Ascending aorta (tissue), 2 donors: ENCODE results near the gene ALPK1. TPM values are rescaled to one million over a fixed set of nuclear protein-coding genes. Genes with fewer than 3 reads are reported as not detected.
"Not testable (repeated sequence)": the region's sequence is repeated elsewhere in the genome, so short reads cannot be mapped to it uniquely, and the experiment has no call there.

Source experiments
- DNase-seq, 2 donors: peaks; one replicate each; pipeline ENCODE4 v3.0.0-alpha.2; 2019; ENCODE audit warnings: low spot score in 2 of 2
- H3K27ac ChIP-seq, 2 donors: fragments of 200-600 bp; sonication (generic); one replicate each; pipeline ENCODE4 v1.5.1; 2016 to 2017; ENCODE audit warnings: mild to moderate bottlenecking in 1 of 2
- H3K27me3 ChIP-seq: fragments of 200-600 bp; sonication (generic); one replicate; pipeline ENCODE4 v1.5.1; 2017
- H3K36me3 ChIP-seq, 2 donors: fragments of 200-600 bp; sonication (generic); one replicate each; pipeline ENCODE4 v1.5.1; 2016
- H3K4me1 ChIP-seq, 2 donors: fragments of 200-600 bp; sonication (generic); one replicate each; pipeline ENCODE4 v1.5.1; 2016 to 2017; ENCODE audit warnings: mild to moderate bottlenecking in 1 of 2
- H3K4me3 ChIP-seq, 2 donors: fragments of 200-600 bp; sonication (generic); one replicate each; pipeline ENCODE4 v1.5.1; 2016 to 2017; ENCODE audit warnings: mild to moderate bottlenecking in 1 of 2
- H3K9me3 ChIP-seq, 2 donors: fragments of 200-600 bp; sonication (generic); one replicate each; pipeline ENCODE4 v1.5.1; 2016
- CTCF ChIP-seq, 3 experiments: fragments of 200-600 bp in 2 of 3; fragments of 450-650 bp in 1 of 3; sonication (generic) in 2 of 3; IDR thresholded peaks; one replicate each; pipeline ENCODE4 v1.5.1; 2016 to 2019; ENCODE audit warnings: antibody characterized with exemption in 3 of 3, mild to moderate bottlenecking in 1 of 3, moderate library complexity in 1 of 3
- intact Hi-C: fragments of 100-400 bp; cut with DNase I; formaldehyde crosslinking; loops from one replicate; pipeline ENCODE4 v1.15.1; 2023
- total RNA-seq: library from RNA; depleted of rRNA; stranded (reverse); fragments of >200 nt; gene quantifications from one replicate; pipeline ENCODE4 v1.1.0, GENCODE V29; 2016

The ALPK1 gene
- total RNA-seq, 1 donor from 2014 or later, result 8.7 TPM

- no peak overlapping the region for H3K27ac ChIP-seq
- H3K9me3 ChIP-seq, result peaks cover 0 to 4% of the 10 kb centered on the region in 2 donors
- H3K4me1 ChIP-seq, result no peaks in the 10 kb centered on the region
- TF ChIP-seq CTCF (IDR thresholded peaks at IDR 0.05), result no peak
- DNase-seq, result no peak
- no peak overlapping the region for H3K4me3 ChIP-seq
- H3K36me3 ChIP-seq, result no peaks in the 10 kb centered on the region
- intact Hi-C loops, result no loop called here
- no peaks in the 10 kb centered on the region for H3K27me3 ChIP-seq
These were observed 175.1 kb downstream of the ALPK1 start for GRCh38 chr4:112472318-112472717.

- H3K27ac ChIP-seq, result no peak overlapping the region
- H3K4me1 ChIP-seq, result no peaks in the 10 kb centered on the region
- no peak for TF ChIP-seq CTCF (IDR thresholded peaks at IDR 0.05)
- peaks cover 0 to 4% of the 10 kb centered on the region in 2 donors for H3K9me3 ChIP-seq
- DNase-seq, result no peak
- H3K4me3 ChIP-seq, result no peak overlapping the region
- no peaks in the 10 kb centered on the region for H3K27me3 ChIP-seq
- H3K36me3 ChIP-seq, result no peaks in the 10 kb centered on the region
- intact Hi-C loops, result no loop called here
These were observed 176.8 kb downstream of the ALPK1 start for GRCh38 chr4:112473985-112474384.

GRCh38 chr4:112485930-112486329 is 188.8 kb downstream of the ALPK1 start:
- H3K4me3 ChIP-seq, result no peak overlapping the region
- H3K27ac ChIP-seq, result no peak overlapping the region
- H3K9me3 ChIP-seq, result peaks cover 0 to 7% of the 10 kb centered on the region in 2 donors
- no peak for DNase-seq
- TF ChIP-seq CTCF (IDR thresholded peaks at IDR 0.05), result no peak
- intact Hi-C loops, result no loop called here
- no peaks in the 10 kb centered on the region for H3K4me1 ChIP-seq
- no peaks in the 10 kb centered on the region for H3K27me3 ChIP-seq
- H3K36me3 ChIP-seq, result no peaks in the 10 kb centered on the region

GRCh38 chr4:112490808-112491207 is 193.6 kb downstream of the ALPK1 start:
- DNase-seq, H3K9me3 ChIP-seq, H3K36me3 ChIP-seq, intact Hi-C loops, H3K4me1 ChIP-seq, H3K27me3 ChIP-seq, H3K27ac ChIP-seq, H3K4me3 ChIP-seq: not testable (repeated sequence)

Other genes starting within 250 kb of the ALPK1 start
- 6.8 TPM for gene FAM241A, start 151.9 kb upstream of the ALPK1 start, total RNA-seq
- gene AP1AR, start 65.6 kb upstream of the ALPK1 start, total RNA-seq, result 7.0 TPM
- 11.3 TPM for gene TIFA, start 11.5 kb upstream of the ALPK1 start, total RNA-seq
- gene NEUROG2, start 218.8 kb downstream of the ALPK1 start, total RNA-seq, result not detected